ENCODE measurements around the gene TRABD2A.

GRCh38 chr2:84925336-84925723 lies 44.4 kb upstream of the TRABD2A start:
- no peak for TF ChIP-seq CTCF (optimal IDR thresholded peaks at IDR 0.05 in 1 of 3, IDR thresholded peaks at IDR 0.05 in 1 of 3, conservative IDR thresholded peaks at IDR 0.05 in 1 of 3; ENCODE audit: extremely low read depth in 1 of 3, insufficient read depth in 2 of 3, low read length in 3 of 3)
- TF ChIP-seq EZH2 (IDR thresholded peaks at IDR 0.05; ENCODE audit: low read length) = no peak

All from keratinocyte (primary cell).